ENCODE measurements around the gene COX14.
"Not testable (repeated sequence)": the region's sequence is repeated elsewhere in the genome, so short reads cannot be mapped to it uniquely, and the experiment has no call there.

Gene COX14

DNA sequence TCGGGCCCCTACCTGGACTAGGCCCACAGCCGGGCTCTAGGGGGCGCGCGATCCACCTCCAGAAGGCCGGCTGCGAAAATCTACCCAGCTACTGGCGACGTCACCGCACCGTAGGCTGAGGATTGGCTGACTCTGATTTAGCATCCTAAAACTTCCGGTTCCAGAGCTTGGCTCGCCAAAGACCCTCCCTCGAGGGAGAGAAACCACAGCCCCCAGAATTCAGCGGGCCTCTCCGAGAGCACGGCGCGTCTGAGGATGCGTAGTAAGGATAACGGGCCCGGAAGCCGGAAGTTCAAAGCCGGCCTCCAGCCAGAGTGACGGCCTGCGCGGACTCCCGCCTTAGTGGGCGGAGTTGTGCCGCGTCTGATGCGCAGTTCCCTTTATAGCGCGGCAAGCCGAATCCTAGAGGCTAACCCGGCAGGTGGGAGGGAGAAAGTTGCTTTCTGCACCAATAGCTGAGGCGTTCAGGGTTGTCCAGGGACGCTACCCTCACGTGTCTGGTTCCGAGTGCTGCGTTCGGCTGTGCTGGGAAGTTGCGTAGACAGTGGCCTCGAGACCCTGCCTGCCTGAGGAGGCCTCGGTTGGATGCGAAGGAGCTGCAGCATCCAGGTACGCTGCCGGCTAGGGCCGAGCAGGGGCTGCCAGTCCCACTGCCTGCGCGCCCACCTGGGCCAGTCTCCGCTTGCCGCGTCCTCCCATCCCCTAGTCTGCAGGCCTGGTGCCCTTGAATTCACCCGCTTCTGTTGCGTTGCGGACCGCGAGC, at the start of gene COX14:
TSS of gene COX14 (plus strand) at position 544 of the 763 bp plus-strand sequence. CDS start 7,808 bp downstream, outside the sequence.
- DNase-seq = peak; percentile 98

DNA sequence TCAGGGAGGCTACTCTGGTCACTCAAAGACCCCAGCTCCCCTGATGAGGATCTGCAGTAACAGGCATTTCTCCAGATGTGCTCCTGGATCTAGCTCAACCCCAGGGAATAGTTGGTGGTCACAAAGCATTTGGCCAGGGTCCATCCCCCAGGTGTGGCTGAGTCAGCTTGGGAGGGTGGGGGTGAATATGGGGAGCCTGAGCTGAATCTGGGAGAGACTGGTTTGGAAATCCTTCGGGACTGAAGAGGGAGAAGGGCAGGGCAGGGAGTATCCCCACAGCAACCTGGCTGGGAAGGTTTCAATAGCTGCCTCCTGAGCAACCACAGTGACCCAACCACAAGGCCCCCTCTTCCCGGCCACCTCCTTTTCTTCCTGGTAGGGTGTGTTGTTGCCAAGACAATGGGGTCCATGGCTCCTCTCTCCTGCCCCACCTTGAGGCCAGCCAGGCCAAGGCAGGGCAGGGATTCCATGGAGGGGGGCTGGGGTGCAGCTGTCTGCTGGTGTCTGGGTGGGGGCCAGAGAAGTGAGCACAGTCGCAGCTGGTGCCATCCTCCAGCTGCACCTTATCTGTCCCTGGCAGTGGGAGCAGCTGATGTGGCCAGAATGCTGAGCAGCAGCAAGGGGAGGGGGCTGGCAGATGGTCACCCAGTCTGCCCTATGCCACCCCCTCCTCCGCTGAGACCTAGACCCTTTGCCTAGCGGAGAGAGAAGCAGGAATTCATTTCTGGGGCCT, 49.1 kb upstream of the COX14 start:
- DNase-seq = no peak

DNA sequence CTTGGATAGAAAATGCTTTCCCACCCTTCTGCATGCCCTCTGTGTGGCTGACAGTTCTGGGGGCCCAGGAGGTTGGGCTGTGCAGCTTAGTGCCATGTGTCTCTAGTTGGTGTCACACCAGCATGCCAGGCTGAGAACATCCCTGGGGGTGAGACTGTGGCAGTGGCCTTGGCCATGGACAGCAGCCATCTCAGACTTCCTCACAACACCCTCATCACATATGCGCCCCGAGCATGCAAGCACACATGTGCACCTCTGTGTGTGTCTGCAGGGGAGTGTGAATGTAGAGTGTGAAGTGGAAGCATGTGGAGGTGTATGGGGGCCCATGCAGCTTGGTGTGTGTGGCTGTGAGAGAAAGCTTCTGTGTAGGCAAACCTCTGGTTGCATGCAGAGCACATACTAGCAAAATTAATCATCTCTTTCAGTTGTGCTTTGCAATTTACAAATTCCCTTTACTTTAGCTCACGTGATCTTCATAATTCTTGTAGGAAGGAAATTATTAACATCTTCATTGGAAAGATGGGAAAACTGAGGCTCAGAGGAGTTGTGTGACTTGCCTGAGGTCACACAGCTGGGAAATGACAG, 46.2 kb upstream of the COX14 start:
- DNase-seq = no peak

DNA sequence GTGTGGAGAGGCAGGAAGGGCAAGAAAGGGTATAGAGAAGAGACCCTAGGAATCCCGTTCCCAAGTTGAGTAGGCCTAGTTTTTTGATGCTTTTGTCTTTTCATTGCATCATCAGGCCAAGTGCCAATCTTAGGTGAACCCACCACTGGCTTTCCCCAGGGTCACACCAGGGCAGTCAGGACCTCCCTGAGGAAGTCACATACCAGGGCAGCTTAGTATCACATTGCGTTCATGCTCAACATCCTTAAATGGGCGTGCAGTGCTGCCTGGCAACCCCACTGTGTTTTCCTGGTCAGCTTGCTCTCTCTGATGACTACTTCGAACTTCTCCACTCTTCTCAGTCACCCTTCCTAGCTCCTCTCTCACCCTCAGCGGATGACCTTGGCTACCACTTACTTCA, 45.6 kb upstream of the COX14 start:
- no peak for DNase-seq

DNA sequence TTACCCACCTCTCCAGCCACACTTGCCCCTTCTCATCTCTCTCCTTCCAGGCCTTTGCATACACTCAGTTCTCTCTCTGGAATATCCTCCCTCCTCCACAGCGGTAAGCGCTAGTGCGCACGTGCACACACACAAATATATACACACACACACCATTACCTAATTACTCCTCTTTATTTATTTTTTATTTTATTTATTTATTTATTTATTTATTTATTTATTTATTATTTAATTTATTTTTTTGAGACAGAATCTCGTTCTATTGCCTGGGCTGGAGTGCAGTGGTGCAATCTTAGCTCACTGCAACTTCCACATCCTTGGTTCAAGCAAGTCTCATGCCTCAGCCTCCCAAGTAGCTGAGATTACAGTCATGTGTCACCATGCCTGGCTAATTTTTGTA, 43.0 kb upstream of the COX14 start:
- DNase-seq = no peak

DNA sequence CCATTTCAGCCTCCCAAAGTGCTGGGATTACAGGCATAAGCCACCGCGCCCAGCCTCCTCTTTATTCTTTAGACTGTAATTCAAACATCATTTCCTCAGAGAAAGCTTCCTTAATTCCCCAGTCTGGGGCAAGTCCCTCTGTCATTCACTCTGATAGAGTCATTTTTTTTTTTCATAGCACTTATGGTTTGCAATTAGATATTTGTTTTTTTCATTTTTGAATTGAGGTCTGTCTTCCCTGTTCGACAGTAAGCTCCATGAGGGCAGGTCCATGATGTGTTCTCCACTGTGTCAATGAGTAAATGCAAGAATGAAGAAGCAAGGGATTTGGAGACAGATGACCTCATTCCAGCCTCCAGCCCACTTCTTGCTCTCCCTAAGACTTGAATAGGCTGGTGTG, 42.5 kb upstream of the COX14 start:
- no peak for DNase-seq

DNA sequence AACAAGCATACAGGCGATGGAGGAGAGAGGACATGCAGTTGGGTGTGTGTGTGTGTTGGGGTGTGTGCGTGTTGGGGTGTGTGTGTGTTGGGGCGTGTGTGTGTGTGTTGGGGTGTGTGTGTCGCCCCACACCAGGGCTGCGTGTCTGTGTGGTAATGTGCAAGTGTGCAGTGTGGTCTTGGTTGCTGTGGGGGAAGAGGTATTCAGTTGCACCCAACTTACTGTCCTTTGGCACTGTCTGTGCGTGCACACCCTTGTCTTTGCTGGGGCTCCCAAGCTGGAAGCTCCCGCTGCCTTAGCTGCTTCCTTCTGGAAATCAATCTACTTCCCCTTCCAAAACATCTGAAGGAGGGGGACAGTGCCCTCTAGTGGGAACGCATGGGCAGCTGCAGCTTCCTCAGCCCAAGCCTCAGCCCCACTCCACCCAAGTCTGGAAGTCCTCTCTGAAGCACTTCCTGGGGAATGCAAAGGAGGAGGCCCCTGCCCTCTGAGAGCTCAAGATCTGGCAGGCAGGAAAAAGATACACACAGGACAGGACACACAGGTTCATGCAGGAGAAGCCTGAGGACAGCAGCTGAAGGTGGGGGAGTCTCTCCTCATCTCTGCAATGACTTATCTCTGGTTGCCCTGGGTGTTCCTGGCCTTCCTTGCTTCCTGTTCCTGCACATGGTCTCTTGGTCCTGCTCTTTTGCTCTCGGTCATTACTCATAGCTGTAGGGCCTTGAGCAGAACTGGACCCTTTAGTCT, 41.5 kb upstream of the COX14 start:
- peak; percentile 26 for DNase-seq

DNA sequence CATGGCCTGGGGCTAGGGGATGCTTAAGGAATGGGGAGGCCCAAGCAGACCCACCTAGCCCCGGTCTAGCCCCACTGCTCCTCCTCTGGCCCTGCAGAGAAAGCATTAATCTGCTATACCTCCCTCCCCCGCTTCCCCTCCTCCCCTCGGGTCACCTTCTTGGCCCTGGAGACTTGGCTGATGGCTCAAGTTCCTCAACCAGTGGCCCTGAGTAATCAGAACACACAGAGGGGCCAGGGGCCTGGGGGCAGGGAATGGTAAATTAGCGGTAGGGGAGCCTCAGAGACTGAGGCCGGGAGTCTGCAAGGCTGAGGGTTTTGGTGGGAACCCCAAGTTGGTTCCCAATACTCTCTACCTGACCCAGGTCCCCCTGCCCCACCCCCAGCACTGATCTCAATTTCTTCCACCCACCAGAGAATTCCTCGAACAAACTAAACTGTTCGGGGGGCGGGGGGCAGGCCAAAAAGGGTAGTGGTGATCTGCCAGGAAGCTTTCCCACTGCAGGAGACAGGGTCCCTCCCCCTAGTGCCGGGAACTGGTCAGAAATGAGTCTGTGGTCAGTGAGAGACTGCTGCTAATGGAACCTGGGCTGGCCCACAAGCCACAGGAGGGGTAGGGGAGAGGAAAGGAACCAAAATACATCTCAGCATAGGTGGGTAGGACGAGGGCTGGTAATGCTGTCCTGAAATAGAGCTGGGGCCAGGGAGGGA, 39.7 kb upstream of the COX14 start:
- DNase-seq = no peak

DNA sequence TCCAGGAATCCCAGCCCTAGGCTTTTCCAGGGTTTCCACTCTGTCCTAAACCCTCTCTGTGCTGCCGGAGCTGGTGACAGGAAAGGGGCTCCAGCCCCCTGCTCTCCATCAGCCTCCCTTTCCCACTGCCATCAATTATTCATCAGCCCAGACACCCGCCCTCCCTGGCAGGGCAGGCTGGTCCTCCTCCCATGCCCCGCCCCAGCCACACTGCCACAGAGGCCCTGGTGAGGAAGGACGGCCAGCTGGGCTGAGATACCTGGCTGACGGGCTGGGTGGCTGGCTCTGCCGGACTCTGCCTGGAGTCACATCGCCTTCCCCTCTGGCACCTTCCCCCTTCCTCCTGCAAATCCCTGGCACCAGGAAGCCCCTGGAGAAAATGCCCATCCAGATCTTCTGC, 38.8 kb upstream of the COX14 start:
- DNase-seq = no peak

DNA sequence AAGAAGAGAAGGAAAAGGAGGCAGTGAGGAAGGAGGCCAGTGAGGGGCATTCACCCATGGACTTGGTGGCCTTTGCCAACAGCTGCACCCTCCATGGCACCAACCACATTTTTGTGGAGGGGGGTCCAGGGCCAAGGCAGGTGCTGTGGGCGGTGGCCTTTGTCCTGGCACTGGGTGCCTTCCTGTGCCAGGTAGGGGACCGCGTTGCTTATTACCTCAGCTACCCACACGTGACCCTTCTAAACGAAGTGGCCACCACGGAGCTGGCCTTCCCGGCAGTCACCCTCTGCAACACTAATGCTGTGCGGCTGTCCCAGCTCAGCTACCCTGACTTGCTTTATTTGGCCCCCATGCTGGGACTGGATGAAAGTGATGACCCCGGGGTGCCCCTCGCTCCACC, 38.3 kb upstream of the COX14 start:
- no peak for DNase-seq

DNA sequence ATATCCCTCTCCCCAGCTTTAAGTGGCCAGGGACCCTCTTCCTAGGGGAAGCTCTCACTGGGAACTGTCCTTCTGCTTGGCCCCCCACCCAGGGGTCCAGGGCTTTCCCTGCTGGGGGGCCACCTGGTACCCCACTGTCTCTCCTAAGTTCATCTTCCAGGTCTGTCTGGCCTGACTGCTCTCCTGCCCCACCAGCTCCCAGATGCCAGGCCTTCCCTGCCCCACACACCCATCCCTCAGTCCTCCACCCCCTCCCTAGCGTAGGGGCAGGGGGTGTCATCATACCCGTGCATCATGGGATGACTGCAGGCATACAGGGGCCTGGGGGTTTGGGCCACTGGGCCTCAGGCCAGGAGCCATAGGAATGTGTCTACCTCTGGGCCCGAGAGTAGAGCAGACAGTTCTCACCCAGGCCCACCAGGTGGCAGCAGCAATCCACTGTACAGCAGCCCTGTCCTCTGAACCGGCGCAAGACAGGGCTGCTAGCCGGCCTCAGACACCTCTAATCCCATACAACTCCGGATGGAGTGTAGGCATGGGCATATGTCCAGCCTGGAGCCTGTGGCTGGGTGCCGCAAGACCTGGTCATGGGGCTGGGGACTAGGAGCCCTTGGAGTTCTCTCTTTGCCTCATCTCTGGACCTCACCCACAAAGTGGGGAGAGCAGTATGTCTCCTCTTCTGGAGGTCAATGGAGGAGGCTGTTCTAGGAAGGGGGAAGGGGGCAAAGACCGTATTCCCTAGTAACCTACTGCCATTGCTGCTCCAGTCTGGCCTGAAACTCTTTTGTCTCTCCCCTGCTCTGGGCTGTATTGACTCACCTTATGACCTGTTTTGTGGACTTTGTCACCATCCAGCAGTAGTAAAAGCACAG, 36.9 kb upstream of the COX14 start:
- DNase-seq = peak; percentile 36

DNA sequence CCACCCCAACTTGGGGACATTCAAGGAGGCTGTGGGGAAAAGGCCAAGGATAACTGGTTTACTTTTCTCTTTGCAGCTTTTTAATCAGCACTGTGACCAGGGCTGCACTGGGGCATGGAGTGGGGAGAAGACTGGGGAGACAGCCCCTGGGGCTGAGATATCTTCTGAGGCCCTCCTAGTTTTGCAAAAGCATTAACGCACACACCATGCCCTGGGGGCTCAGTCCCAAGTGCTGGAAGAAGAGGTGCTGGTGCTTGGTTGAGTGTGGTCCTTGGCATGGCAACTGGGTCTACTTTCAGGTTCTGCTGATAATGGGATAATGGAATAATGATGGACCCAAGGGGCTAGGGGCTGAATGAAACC, 36.2 kb upstream of the COX14 start:
- no peak for DNase-seq

DNA sequence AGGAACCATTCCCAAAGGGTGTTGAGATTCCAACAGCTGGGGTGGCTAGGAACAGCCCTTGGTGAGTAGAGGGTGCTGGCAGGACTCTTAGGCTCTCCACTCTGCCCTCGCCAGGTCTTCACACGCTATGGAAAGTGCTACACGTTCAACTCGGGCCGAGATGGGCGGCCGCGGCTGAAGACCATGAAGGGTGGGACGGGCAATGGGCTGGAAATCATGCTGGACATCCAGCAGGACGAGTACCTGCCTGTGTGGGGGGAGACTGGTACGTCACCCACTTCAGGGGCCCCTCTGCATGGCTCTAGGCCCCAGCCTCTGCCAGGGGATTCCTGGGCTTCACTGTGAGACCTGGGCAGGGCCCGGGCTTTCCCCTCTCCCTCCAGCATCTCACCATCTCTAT, 34.9 kb upstream of the COX14 start:
- no peak for DNase-seq

DNA sequence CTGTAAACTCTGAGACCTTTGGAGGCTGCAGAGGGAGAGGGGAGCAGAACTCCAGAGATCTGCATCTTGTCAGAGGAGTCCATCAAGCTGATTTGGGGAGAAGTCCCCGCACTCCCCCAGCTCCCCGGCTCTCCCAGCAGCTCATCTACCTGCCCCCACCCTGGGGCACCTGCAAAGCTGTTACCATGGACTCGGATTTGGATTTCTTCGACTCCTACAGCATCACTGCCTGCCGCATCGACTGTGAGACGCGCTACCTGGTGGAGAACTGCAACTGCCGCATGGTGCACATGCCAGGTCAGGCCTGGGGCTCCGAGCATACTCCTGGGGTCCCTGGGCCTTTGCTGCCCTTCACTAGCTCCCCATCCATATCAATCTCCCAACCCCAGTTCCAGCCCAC, 33.8 kb upstream of the COX14 start:
- no peak for DNase-seq

DNA sequence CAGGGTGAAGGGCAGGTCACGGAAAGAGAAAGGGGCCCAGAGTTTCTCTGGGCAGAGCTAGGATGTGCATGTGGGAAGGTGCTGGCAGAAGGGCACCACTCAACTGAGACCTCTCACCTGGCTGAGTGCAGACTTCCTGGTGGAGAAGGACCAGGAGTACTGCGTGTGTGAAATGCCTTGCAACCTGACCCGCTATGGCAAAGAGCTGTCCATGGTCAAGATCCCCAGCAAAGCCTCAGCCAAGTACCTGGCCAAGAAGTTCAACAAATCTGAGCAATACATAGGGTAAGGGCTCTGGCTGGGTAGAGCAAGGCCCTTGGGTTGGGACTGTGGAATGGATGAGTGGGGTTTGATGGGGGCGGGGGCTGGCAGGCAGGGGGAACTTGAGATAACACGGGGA, 32.3 kb upstream of the COX14 start:
- DNase-seq = no peak

DNA sequence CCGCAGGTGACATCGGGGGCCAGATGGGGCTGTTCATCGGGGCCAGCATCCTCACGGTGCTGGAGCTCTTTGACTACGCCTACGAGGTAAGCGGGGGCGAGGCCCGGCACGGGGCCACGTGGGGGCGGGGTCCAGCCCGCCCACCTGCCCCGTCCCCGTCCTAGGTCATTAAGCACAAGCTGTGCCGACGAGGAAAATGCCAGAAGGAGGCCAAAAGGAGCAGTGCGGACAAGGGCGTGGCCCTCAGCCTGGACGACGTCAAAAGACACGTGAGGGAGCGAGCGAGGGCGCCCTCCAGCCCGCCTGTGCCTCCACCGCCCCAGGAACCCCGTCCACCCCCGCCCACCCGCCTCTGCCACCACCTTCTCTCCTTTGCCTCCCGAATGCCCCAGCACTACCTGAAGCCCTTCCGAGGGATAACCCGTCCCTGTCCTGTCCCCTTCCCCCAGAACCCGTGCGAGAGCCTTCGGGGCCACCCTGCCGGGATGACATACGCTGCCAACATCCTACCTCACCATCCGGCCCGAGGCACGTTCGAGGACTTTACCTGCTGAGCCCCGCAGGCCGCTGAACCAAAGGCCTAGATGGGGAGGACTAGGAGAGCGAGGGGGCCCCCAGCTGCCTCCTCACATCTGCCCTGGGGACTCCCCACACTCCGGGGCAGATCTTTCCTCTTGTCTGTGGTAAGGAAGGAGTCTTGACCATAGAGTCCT, 30.8 kb upstream of the COX14 start:
- DNase-seq = no peak

DNA sequence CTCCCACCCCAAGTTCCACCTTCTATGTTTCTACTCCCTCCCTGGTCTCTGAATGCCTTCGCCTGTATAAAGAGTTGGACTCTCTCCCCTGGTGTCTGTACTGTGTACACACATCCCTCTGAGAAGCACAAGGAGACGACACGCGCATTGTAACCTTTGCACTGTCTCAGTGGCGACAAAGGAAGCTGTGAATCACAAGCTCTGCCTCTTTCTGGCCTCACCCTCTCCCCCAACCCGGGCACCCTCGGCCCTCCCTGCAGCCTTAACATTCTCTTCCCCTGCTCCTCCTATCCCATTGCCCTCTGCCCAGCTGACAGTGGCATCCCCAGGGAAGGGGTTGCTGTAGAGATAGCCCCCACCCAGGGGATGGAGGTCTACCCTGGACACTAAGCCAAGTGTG, 29.4 kb upstream of the COX14 start:
- no peak for DNase-seq

DNA sequence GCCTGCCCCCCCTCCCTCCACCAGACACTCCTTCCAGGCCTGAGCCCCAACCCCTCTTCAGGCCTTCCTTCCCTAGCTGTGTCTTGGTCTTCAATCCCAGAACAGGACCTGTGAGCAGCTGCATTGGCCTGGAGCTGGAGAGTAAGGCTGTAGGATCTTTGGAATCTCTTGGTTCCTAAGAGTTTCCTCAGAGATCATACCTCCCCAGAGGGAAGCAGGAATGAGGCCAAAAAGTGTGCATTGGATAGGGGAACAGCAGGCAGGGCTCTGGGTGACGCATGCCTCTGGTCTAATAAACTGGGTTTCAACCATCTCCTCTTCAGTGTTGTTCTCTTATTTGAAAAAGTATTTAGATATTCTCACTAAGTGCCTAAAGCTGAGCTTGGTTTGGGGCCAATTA, 28.7 kb upstream of the COX14 start:
- DNase-seq = no peak

DNA sequence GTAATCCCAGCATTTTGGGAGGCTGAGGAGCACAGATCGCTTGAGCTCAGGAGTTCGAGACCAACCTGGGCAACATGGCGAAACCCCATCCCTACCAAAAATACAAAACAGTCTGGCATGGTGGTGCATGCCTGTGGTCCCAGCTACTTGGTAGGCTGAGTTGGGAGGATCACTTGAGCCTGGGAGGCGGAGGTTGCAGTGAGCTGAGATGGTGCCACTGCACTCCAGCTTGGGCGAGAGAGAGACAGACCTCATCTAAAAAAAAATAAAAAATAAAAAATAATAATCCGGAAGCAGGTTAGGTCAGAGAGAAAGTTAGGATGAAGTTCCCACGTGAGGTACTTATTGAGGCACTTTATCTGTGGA, 27.6 kb upstream of the COX14 start:
- DNase-seq = not testable (repeated sequence)

DNA sequence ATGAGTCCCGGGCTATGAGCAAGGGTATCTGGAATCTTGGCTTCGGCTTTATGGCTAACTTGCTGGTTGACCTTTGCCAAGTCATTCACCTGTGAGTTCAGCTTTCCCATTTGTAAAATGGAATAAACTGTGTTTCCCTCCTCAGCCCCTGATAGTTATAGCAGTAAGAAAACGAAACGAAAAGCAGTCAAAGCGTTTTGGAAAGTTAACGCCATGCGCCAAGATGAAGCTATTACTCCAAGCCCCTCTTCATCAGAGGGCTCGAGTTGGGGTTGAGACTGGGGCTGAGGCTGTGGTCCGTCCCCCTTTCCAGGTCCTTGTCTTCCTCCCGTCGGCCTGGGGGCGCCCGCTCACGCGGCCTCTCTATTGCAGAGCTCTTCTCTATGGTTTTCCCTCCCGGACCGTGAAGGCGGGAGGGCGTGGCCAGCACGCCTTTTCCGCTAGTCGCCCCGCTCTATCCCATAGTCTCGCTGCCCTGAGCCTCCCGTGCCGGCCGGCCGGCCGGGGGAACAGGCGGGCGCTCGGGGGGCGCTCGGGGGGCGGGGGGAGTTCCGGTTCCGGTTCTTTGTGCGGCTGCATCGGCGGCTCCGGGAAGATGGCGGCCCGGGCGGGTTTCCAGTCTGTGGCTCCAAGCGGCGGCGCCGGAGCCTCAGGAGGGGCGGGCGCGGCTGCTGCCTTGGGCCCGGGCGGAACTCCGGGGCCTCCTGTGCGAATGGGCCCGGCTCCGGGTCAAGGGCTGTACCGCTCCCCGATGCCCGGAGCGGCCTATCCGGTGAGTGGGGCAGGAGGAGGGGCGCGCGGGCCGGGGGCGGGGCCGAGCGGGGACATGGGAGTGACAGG, 27.0 kb upstream of the COX14 start, which contains the start of gene SMARCD1:
TSS of gene SMARCD1 (plus strand) at position 568 of the 840 bp plus-strand sequence. CDS start at position 596, 28 bp downstream.
- DNase-seq = peak; percentile 89
